GM21526 (cell line): ENCODE results near the gene CTDNEP1.
"Not testable (repeated sequence)": the region's sequence is repeated elsewhere in the genome, so short reads cannot be mapped to it uniquely, and the experiment has no call there.

Experiments
- ATAC-seq: cut with Tn5 transposase; IDR thresholded peaks from one replicate; pipeline ENCODE4 v1.9.1; 2021; ENCODE audit warnings: moderate library complexity; ENCODE audit not compliant: unreplicated experiment, low FRiP score

Gene CTDNEP1

DNA sequence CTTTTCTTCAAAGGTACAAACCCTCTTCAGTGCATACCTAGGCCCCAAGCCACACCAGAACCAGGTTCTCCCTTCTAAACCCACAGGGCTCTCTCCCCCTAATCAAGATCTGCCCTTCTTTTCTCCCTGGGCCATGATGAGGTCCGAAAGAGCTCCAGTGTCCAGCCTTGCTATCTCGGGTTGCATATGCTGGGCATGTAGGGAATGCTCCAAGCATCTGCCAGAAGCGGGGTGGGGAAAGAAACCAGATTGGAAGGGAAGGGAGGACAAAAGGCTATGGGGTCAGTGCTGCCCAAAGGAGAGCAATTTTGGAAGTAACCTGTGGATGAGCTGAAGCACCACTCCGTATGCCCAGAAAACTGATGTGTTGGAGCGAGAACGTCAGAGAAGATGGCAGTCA is 2.3 kb downstream of the CTDNEP1 start:
- ATAC-seq: no peak

DNA sequence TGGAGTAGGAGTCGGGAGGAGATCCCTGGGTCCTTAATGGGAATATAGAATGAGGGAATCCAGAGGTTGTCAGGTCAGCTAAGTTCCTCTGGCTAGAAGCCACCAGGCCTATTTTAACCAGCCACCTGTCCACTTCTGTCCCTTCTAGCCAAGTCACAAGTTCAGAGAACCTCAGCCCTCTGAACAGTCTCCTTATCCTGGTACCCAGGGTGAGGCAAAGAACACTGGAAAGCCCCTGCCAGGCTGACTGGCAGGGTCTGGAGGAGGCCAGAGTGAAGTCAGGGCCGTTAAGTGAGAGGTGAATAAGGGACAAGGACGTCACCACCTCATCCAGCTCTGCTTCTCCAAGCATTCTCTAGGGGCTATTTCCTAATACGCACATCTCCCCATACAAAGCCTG is 2.7 kb downstream of the CTDNEP1 start:
- ATAC-seq: no peak

DNA sequence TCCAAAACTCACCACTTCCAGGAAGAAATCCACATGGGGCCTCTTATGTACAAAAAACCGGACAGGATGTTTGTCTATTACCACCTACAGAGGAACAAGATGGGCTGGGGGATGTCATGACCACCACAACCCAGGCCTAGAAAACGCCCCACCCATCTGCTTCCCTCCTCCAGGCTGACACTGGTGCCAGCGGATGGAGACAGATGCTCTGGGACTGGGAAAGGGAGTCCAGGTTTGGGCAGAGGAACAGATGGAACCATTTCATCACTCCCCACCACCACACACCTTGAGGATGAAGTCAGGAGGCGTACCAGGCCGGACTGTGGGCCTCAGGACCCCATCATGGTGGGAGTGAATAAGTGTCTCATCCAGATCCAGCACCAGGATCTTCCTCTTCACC is 4.8 kb downstream of the CTDNEP1 start:
- no peak for ATAC-seq

DNA sequence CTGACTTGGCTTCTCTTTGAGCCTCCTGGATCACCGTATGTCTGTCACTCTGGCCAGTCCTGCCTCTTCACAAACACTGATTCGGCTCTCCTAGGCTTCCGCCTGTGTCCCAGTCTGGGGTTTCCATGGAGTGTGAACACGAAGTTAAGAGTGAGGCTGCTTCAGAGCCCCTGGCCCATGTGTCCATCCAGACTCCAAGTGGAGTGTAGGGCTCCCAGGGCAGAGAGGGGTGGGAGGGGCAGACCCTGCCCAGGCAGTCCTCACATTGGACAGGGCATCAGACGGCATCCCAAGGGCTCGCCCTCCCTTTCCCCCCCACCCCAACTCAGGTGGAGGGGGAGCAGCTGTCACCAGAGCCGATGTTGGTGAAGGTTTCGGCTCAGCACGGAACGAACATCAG is 7.7 kb downstream of the CTDNEP1 start:
- ATAC-seq: not testable (repeated sequence)

DNA sequence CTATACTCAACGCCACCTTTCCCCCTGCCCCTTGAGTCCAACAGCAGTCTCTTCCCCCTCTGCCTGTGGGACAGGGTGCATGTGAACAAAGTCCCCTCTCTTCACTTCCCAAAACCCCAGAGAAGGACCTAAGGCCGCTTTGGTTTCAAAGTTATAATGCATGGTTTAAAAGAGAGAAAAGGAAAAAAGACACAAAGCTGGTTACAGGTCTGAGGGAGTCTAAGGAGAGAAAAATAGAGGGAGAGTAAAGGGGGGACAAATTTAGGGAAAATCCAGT is 8.1 kb downstream of the CTDNEP1 start:
- ATAC-seq: no peak

DNA sequence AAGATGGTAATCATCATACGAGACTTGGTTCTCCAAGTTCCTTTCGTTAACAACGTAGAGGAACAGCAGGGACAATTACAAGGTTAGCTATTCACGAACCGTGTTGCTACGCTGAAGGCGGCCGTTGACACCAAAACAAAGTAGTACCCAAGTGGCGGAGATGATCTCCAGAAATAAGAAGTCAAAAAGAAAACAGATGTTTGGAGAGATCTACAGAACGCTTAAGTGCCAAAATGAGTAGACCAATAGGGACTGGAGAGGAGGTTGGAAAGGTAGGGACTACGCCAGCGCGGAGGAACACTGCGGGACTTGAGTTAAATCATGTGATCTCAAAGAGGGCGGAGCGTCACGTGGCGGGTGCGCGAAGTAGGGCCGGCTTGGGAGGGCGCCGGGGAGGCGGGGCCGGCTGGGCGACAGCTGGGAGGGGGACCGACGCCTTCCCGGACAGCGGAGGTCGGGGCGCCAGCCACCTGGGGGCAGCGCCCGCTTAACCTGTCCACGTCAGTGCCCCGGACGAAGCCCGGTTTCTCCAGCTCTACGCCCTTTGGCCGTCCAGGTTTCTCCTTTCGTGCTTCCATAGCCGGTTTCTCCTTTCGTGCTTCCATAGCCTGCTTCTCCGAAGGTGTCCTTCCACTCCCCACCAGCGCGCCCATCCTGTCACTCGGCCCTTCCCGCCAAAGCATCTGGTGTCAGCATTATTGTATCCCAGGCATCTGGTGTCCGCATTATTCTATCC is 8.6 kb downstream of the CTDNEP1 start:
- peak; percentile 40 for ATAC-seq

DNA sequence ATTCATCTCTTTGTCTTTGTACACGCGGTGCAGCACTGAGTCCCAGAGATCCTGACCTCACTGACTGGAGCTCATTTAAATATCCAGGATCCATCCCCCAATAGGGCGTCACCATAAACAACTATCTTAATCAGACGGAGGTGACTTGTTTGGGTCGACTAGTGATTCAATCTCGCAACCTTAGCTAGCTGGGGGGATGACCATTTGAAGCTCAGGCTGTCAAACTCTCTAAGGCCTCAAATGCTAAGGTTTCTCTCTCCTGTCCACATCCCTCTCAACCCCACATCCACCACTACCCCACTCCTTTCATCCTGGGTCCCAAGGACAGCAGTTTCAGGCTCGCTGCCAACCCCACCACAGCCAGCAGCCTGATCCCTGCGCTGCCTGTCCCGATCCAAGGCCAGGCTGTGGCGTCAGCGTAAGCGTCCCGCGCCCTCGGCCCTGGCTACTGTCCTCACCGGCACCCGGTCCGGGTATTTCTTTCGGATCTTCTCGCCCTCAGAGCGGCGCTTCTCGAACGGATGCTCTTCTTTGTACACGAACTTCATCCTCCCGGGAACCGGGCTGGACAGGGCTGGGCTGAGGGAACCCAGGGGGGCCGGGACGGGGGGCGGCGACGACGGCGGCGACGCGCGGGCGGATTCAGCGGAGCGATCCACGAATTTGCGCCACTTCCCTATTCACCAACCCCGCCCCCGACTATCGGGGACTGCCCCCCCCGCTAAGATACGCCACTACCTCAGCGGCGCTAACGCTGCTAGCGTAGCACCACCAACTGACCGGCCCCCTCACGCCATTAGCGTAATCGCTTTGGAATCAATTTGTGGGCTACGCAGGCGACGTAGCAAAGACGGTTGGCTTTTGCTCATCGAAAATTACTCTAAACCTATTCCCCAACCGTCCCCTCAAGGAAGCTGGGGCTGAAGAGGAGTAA is 9.5 kb downstream of the CTDNEP1 start, which contains the start of gene GABARAP:
GABARAP (minus strand) TSS at position 667 of the 934 bp plus-strand sequence; CDS start at position 548, 119 bp downstream.
- ATAC-seq: peak; percentile 30

DNA sequence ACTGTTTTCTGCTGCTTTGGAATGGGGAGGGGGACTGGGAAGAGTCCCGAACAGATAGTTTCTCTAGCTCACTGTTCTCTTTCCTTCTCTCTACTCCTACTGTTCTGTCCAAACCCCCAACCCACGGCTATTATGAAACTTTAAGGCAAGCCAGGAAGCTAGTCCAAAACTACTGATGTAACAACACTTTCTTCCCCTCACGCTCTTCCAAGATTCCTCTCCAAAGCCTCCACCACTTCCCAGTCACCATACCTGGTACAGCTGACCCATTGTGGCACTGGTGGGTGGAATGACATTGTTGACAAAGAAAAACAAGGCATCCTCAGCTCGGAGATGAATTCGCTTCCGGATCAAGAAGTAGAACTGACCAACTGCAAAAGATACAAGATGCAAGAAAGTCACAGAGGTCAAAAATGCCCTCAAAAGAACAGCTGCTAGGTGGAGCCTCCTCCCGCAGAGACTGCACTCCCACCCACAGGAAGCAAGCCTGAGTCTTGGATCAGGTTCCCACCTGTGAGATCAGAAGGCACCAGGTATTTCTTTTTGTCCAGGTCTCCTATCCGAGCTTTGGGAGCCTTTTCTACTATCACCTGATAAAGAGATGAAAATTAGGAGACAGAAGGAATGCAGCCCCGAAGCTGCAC is 10.3 kb downstream of the CTDNEP1 start:
- no peak for ATAC-seq

DNA sequence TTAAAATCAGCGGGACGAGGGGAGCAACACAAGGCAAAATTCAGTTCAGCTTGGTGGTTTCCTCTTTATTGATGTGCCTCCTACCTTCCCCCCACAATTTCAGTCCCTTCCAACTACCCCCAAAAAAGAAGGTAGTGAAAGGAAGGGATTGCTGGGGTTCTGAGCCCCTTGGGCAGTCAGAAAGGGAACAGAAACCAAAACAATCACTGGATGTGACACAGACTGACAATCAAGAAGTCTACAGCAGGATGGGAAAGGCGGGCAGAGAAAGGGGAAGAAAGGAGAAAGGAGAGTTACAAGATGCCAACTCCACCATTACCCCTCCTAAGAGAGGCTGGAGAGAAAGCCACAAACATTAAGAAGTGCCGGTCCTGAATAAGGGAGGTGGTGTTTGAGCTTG is 11.2 kb downstream of the CTDNEP1 start:
- no peak for ATAC-seq

DNA sequence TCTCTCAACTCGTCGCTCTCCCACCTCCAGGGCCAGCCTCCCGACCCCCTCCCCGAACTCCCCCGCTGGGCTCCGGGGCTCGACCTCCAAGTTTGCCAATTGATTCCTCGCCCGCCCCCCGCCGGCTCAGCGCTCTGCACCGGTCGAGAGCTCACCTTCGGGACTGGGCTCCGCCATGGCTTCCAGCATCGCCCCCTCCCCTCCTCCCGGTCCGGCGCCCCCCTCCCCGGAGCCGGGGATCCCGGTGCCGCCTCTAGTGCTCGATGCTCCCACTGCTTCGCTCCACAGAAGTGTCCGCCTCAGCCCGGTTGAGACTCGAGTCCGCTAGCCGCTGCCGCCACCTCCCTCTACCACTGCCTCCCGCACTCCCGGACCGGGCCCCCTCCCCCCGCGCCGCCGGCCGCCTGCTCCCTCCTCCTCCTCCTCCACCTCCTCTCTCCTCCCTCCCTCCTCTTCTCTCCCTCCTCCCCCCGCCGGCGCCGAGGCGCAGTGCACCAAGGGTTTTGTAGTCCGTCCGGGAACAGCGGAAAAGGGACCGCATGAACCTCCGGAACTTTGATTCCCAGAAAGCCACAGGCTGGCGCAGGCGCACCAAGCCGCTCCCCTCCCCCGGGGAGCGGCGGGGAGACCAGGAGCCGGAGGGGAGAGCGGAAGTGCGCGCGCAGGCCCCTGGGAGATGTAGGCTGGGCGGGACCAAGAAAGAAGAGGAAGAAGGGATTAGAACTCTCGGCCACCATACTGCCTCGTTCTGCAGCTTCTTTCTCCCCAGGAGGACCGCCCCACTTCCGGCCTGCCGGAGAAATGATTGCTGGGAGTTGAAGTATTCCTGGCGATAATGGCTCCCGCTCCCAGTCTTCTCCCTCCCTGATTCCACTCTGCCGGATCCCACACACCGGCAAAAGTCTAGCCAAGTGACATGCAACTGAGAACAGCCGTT is 12.2 kb downstream of the CTDNEP1 start, which contains the start of gene PHF23:
PHF23 (minus strand) TSS at position 367 of the 937 bp plus-strand sequence; CDS start at position 189, 178 bp downstream.
- ATAC-seq: peak; percentile 46

DNA sequence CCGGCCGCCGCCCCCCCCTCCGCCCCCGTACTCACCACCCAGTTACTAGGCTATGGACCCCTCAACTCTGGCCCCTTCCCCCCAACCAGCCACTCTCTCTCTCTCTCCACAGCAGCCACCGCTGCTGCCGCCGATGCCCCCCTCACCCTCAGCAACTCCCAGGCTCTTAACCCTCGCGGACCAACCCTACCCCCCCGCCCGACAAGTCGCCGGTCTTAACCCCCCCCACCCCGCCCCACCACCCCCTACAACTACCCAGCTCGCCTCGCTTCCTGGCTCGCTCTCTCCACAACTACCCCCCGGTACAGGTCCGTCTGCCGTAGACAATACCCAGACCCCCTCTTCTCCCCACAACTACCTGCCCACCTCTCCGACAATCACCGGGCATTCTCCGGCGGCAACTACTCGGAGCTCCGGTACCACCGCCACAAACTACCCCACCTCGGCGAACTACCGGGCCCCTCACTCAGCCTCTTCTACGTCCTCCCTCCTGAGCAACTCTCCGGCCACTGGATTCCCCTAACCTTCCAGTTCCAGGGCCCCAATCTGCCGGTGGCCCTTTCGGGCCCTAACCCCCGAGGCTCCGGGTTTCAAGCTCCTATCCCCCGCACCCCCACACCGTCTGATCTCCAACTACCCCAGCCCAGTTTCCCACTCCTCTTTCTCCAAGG is 13.0 kb downstream of the CTDNEP1 start:
- no peak for ATAC-seq

DNA sequence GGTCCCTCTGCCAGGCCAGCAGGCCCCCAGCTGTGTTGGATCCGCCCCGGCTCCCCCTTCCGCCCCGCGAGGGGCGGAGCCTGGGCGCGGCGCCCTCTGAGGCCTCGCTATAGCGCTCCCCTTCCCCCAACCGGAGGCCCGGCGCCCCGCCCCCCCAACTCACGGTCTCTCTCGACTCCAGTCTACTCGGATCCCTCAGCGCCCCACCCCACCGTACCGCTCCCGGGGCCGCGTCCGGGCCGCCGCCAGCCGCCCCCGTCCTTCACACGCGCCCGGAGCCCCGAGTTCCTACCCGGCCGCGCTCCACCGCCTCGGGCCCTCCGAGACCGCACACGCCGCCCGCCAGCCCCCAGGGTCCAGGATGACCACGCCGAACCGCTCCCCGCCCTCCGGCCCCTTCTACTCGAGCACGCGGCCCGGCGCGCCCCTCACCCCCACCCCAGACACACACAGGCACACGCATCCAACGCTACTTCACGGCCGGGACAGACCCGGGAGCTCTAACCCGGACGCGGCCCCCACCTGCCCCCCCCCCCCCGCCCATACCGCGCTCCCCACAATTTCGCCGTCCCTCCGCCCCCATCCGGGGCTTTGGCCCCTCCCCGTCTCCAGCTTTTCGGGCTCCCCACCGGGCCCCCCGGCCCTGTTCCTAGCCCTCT is 13.6 kb downstream of the CTDNEP1 start:
- ATAC-seq: no peak

DNA sequence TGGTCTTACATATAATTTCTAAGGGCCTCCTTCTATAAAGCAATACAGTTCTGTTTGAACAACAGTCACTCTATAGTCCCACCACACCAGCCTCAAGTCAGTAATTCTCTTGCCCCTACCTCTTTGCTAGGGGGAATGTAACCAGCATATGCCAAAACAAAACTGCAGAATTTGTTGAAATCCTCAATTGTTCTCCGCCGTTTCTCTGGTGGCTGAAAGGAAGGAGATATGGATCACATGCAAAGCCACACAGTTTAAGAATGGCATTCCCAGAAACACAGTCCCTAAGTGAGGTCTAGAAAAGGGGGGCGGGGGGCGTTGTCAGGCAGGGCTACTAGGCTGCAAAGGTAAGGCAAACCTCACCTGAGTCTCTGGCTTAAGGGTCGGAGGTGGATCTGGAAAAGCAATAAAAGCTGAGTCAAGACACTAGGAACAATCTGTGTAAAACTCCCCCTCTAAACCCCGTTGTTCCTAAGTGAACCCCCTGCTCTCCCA is 14.2 kb downstream of the CTDNEP1 start:
- ATAC-seq: no peak

DNA sequence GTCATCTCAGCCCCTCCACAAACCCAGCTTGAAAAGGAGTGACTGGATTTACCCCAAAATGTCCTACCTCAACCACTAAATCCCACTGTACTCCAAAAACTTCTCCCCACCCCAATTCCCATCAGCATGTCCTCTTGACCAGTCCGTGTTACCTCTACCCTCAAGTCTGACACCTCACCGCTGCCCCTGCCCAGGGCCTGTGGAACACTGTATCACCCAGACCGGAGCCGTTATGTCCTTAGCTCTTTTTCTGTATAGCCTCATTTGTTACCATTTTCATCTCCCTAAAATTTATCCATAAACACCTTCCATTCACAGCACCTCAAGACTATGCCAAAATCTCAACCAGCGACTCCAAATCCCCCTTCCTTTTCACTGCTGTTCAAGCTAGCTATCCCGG is 14.7 kb downstream of the CTDNEP1 start:
- ATAC-seq: no peak

DNA sequence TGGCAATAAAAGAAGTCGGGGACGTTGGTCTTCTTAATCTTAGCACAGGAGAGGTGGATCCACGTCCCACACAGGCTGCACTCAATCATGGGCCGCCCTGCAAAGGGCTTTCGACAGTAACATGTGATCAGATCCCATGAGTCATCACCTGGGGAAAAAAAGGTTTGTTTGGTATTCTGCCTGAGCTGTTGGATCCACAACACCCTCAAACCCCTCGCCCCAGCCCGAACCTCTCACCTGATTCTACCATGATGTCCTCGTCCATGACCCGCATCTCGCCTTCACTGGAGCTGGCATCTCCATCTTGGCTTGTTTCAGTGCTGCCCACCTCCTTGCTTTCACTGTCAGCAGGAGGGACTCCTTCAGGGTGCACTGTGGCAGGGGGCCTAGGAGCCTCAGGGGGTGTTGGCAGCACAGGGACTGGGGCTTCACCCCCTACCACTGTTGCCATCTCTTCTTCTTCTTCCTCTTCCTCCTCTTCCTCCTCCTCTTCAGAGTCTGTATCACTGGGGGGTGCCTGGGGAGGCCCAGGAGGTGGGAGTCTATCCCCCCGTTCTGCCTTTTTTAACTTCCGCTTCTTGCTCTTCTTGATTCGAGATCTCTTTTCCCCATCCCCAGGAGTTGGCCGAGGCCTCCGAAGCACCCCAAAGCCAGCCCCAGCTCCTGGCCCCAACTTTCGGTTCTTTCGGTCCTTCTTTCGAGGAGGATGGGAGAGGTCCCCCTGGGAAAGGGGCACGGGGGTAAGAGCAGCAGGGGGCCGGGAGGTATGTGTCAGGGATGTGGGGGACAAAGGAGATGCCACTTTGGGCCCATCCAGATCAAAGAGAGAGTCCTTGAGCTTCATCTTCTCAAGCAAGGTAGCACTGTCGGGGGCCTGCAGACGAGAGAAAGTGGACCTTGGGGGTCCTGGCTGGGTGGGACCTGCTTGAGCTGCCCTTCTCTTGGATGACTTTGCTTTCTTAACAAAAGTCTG is 15.6 kb downstream of the CTDNEP1 start:
- ATAC-seq: no peak

DNA sequence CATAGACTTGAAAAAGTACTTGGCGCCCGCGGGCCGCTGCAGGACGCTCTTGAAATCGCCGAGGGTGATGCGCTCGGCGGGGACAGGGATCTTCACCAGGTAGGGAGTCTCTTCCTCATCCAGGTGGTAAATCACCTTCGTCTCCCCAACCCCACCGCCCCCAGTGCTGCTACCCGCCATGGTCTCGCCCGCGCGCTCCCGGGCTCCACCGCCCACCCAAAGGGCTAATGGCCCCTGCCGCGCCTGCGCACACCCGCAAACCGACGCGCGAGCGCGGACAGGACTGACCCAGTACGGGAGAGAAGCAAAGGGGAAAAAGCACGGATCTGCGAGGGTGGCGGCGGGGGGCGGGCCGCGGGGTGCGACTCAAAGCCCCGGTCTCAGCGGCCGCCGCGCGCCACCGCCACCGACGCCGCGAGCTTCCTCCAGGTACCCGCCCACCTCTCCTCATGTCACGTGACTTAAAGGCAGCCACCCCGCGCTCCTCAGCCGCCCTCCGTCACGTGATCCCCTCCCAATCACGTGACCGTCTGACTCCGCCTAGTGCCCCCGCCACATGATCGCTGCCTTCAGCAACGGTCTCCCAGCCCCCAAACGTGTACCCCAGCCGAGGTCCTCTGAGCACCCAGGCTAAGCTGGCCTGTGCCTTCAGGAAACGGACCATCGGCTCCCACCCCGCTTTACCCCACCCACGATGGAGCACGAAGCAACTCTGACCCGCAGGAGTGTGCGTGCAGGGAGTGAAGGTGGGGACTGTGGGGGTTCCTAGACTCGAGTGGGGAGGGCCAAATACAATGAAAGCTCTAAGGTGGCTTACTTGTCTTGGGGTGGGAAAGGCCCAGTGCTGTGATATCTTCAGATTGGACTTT is 17.2 kb downstream of the CTDNEP1 start, which contains the start of gene DVL2:
DVL2 (minus strand) TSS at position 435 of the 869 bp plus-strand sequence; CDS start at position 180, 255 bp downstream.
- ATAC-seq: peak; percentile 42

DNA sequence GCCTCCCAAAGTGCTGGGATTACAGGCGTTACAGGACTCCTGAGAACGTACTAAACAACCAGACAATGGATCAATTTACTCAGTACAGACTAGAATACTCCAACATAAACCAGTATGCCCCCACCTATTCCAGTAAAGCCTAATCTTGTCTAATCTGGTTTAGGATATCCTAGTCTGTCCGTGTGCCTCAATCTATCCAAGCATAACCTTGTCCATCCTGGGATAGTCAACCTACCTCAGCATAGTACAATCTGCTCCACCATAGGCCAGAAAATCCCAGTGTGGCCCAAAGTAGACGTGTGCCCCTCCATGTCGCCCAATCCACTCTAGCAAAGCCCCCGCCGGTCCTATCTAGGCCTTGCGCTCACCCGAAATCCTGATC is 17.8 kb downstream of the CTDNEP1 start:
- ATAC-seq: no peak
